Vagina (tissue), 2 donors: ENCODE data around the gene RFX7.

Source experiments
- CTCF ChIP-seq, 3 experiments: fragments of 450-650 bp in 2 of 3; fragments of 200-600 bp in 1 of 3; sonication (generic) in 1 of 3; IDR thresholded peaks; one replicate each; pipeline ENCODE4 v1.5.1; 2017 to 2019; ENCODE audit warnings: antibody characterized with exemption in 3 of 3, mild to moderate bottlenecking in 2 of 3, moderate library complexity in 2 of 3
- POLR2AphosphoS5 ChIP-seq, 2 donors: sonication (generic); formaldehyde crosslinking; IDR thresholded peaks; one replicate each; pipeline ENCODE4 v1.9.0; 2017; ENCODE audit warnings: antibody characterized with exemption in 2 of 2, mild to moderate bottlenecking in 2 of 2, low read depth in 1 of 2; ENCODE audit not compliant: insufficient read depth in 1 of 2

DNA sequence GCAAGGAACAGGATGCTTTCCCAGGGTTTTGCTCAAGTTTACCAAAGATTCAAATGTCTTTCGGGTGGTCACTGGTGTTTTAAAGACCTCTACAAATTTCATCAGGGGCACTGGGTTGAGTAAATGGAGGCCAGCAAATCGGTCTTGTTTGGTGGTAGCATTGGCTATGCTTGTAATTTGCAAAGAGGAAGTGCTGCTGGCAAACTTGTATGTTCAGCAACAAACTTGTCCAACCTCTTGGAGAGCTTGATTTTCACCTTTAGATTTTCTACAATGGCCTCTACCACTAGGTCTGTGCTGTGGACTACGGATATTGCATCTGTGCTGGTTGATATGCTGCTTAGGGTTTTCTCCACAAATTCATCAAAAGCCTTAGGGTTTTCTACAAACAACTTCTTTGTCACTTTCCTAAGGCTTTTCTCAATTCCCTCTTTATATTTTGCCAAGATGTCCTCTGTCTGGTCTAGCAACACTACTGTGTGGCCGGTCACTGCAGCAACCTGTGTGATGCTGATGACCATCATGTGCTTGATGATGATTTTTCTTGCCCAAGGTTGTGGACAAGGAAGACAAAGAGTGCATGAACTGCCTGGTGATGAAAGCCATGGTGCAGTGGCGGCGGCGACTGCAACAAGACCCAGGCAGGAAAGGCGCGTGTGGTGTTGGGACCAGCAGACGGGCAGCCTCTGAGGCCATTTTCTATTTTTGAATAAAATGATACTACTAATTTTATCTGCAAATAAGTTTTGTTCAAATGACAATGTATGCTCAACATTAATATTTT is 50.8 kb downstream of the RFX7 start:
- TF ChIP-seq CTCF (IDR thresholded peaks at IDR 0.05): no peak
- no peak for TF ChIP-seq POLR2AphosphoS5 (IDR thresholded peaks at IDR 0.05; ENCODE audit: insufficient read depth in 1 of 2, low read depth in 1 of 2)
